GM18870 (cell line): ENCODE results near the gene RTL10.
"Not testable (repeated sequence)": the region's sequence is repeated elsewhere in the genome, so short reads cannot be mapped to it uniquely, and the experiment has no call there.

Experiments
- ATAC-seq: cut with Tn5 transposase; IDR thresholded peaks from one replicate; pipeline ENCODE4 v1.9.1; 2021; ENCODE audit warnings: moderate library complexity; ENCODE audit not compliant: unreplicated experiment

Gene RTL10

GRCh38 chr22:19890502-19891316 is 36.0 kb upstream of the RTL10 start:
- no peak for ATAC-seq

- ATAC-seq: no peak
Measured at GRCh38 chr22:19889951-19890350, 35.3 kb upstream of the RTL10 start.

- no peak for ATAC-seq
Measured at GRCh38 chr22:19888131-19888746, 33.6 kb upstream of the RTL10 start.

GRCh38 chr22:19887256-19887985 is 32.7 kb upstream of the RTL10 start:
- ATAC-seq: no peak

- ATAC-seq: no peak
Measured at GRCh38 chr22:19886605-19887255, 32.1 kb upstream of the RTL10 start.

GRCh38 chr22:19885841-19886592 is 31.3 kb upstream of the RTL10 start:
- no peak for ATAC-seq

GRCh38 chr22:19884954-19885751 is 30.5 kb upstream of the RTL10 start:
- no peak for ATAC-seq

- no peak for ATAC-seq
Measured at GRCh38 chr22:19884161-19884953, 29.7 kb upstream of the RTL10 start.

- not testable (repeated sequence) for ATAC-seq
Measured at GRCh38 chr22:19883446-19883845, 28.8 kb upstream of the RTL10 start.

GRCh38 chr22:19882446-19883381 is 28.0 kb upstream of the RTL10 start:
- ATAC-seq: no peak

- ATAC-seq: no peak
Measured at GRCh38 chr22:19880786-19881569, 26.3 kb upstream of the RTL10 start.

- ATAC-seq: no peak
Measured at GRCh38 chr22:19879992-19880785, 25.5 kb upstream of the RTL10 start.

GRCh38 chr22:19879643-19879991 is 24.9 kb upstream of the RTL10 start:
- no peak for ATAC-seq

GRCh38 chr22:19879246-19879570 is 24.5 kb upstream of the RTL10 start:
- ATAC-seq: no peak

GRCh38 chr22:19878461-19879245 is 24.0 kb upstream of the RTL10 start:
- no peak for ATAC-seq
